ENCODE measurements around the gene PABPN1L. TPM values are rescaled to one million over a fixed set of nuclear protein-coding genes. Genes with fewer than 3 reads are reported as not detected.

The PABPN1L gene
- total and polyA plus RNA-seq, 2 of the 4 experiments (the other 2 are of a cell fraction): not detected

GRCh38 chr16:88880226-88881006, 14.0 kb upstream of the PABPN1L start:
- H3K23ac ChIP-seq (ENCODE audit: low read depth, low read length): no peak overlapping the region
- H2AK5ac ChIP-seq (ENCODE audit: low read depth, low read length): no peak overlapping the region
- ATAC-seq (ENCODE audit: low read depth): no peak; the same call in 1 of the 2 replicates
- H3K79me1 ChIP-seq (ENCODE audit: low read depth in 1 of 2, low read length in 2 of 2): no peaks in the 10 kb centered on the region
- intact Hi-C loops (cut with micrococcal nuclease): no loop called here
- no peak overlapping the region for H2BK5ac ChIP-seq (ENCODE audit: low read depth, low read length, poor library complexity, severe bottlenecking)
- H2BK20ac ChIP-seq (ENCODE audit: low read depth, low read length): no peak overlapping the region
- no peak for TF ChIP-seq BHLHE40 (IDR thresholded peaks at IDR 0.05; ENCODE audit: low read depth, low read length)
- TF ChIP-seq RCOR1 (IDR thresholded peaks at IDR 0.05; ENCODE audit: insufficient replicate concordance, low read length): no peak
- no peak for TF ChIP-seq ELK1 (IDR thresholded peaks at IDR 0.05; ENCODE audit: borderline replicate concordance, low read depth, low read length)
- TF ChIP-seq RAD21 (IDR thresholded peaks at IDR 0.05; ENCODE audit: low read length): no peak
- TF ChIP-seq RFX5 (IDR thresholded peaks at IDR 0.05; ENCODE audit: low read depth, low read length): no peak
- TF ChIP-seq MAZ (IDR thresholded peaks at IDR 0.05; ENCODE audit: borderline replicate concordance, low read depth, low read length): no peak
- no peak for TF ChIP-seq CEBPB (IDR thresholded peaks at IDR 0.05; ENCODE audit: low read depth, low read length)
- TF ChIP-seq MXI1 (IDR thresholded peaks at IDR 0.05; ENCODE audit: borderline replicate concordance, low read depth, low read length): no peak
- no peak overlapping the region for H3K56ac ChIP-seq (ENCODE audit: extremely low read depth, insufficient read depth, low read length)
- H3K9me1 ChIP-seq (ENCODE audit: insufficient read depth, low read length): no peaks in the 10 kb centered on the region
- H3K36me3 ChIP-seq (ENCODE audit: control insufficient read depth, insufficient read depth, low read length): no peaks in the 10 kb centered on the region
- H3K9ac ChIP-seq (ENCODE audit: low read depth, low read length): no peak overlapping the region
- no peak overlapping the region for H3K4me2 ChIP-seq (ENCODE audit: low read depth, low read length)
- H2AFZ ChIP-seq (replicated peaks; ENCODE audit: low read length, poor library complexity): no peak overlapping the region
- in situ Hi-C loops (cut with MboI; ENCODE audit: low sequenced_read_pairs): no loop called here
- H3K27ac ChIP-seq (ENCODE audit: insufficient read depth, low read length): no peak overlapping the region
- H3K4me1 ChIP-seq (ENCODE audit: control insufficient read depth, insufficient read depth, low read length): no peaks in the 10 kb centered on the region
- no TSS peak for BruUV-seq (replicated peaks)
- H4K91ac ChIP-seq (ENCODE audit: insufficient read depth, low read depth, low read length): no peak overlapping the region
- no peaks in the 10 kb centered on the region for H4K20me1 ChIP-seq (ENCODE audit: insufficient read depth, low read length)
- no peak overlapping the region for H4K8ac ChIP-seq (ENCODE audit: low read depth in 2 of 2, low read length in 2 of 2)
- no peak for DNase-seq
- dilution Hi-C loops (cut with HindIII; ENCODE audit: low sequenced_read_pairs, unreplicated experiment): no loop called here
- no peak overlapping the region for H4K5ac ChIP-seq (ENCODE audit: low read depth, low read length)
- no peak overlapping the region for H2BK120ac ChIP-seq (ENCODE audit: low read depth, low read length)
- CTCF ChIA-PET: interaction anchor here (1.4 kb wide), 1 partner anchor 22 kb away, joined by 5 read pairs; no protein-coding TSS in a partner anchor
- WGBS, 2 experiments (ENCODE audit: extremely low coverage in 2 of 2, insufficient read length in 1 of 2): 63% methylated on average over 16 of the region's 36 CpGs; no CpG with 5 or more reads in 1 of the 2 experiments
- peaks cover 39% of the 10 kb centered on the region for H3K27me3 ChIP-seq (ENCODE audit: control insufficient read depth, insufficient read depth, low read length)
- no peak overlapping the region for H2BK15ac ChIP-seq (ENCODE audit: low read depth, low read length)
- H3K4me3 ChIP-seq (ENCODE audit: insufficient read depth, low read depth, low read length): no peak overlapping the region
- H3K18ac ChIP-seq (ENCODE audit: low read depth, low read length): no peak overlapping the region
- POLR2A ChIA-PET (ENCODE audit: unreplicated experiment): no interaction called here
- H3K9me3 ChIP-seq (ENCODE audit: control insufficient read depth, insufficient read depth, low read length): no peaks in the 10 kb centered on the region
- no peak overlapping the region for H3K4ac ChIP-seq (ENCODE audit: low read depth, low read length)
- no peak overlapping the region for H2AK9ac ChIP-seq (replicated peaks; ENCODE audit: low read depth, low read length, poor library complexity)
- no peak overlapping the region for H3K14ac ChIP-seq (replicated peaks; ENCODE audit: low read depth, low read length)

All from IMR-90 (cell line).